Lower leg skin (tissue), 3 donors: ENCODE results near the gene APOBEC3B.

Source experiments
- CTCF ChIP-seq, 3 donors: fragments of 450-650 bp; IDR thresholded peaks; one replicate each; pipeline ENCODE4 v1.5.1; 2016; ENCODE audit warnings: antibody characterized with exemption in 3 of 3, mild to moderate bottlenecking in 3 of 3, moderate library complexity in 2 of 3
- POLR2A ChIP-seq, 2 donors: fragments of 450-650 bp; IDR thresholded peaks; one replicate each; pipeline ENCODE4 v1.6.1; 2016 to 2017; ENCODE audit warnings: antibody characterized with exemption in 2 of 2, mild to moderate bottlenecking in 1 of 2, moderate library complexity in 1 of 2

DNA sequence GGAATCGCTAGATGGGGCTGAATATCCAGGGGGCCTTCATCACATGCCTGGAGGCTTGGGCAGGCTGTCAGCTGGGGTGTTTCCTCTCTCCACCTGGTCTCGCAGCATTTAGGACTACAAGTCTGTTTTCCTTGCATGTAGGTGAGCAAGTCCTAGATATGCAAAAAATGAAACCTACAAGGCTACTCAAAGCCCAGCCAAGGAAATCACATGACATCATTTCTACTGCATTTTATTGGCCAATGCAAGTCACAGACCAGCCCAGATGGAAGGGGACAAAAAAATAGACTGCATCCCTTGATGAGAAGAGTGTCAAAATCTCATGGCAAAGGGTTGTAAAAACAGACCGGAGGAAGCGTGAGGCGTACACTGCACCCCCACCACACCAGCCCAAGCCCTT is 9.6 kb upstream of the APOBEC3B start:
- TF ChIP-seq POLR2A (IDR thresholded peaks at IDR 0.05) = no peak
- no peak for TF ChIP-seq CTCF (IDR thresholded peaks at IDR 0.05)
